Large intestine (tissue), 3 donors: ENCODE results near the gene PSMA8. TPM values are rescaled to one million over a fixed set of nuclear protein-coding genes. Genes with fewer than 3 reads are reported as not detected.
"Not testable (repeated sequence)": the region's sequence is repeated elsewhere in the genome, so short reads cannot be mapped to it uniquely, and the experiment has no call there.

Source experiments
- DNase-seq, 2 donors: peaks; one replicate each; pipeline versions ENCODE4 v3.0.0 to v3.0.0-alpha.2; 2013
- H3K27ac ChIP-seq: one replicate; pipeline ENCODE4 v1.5.1; 2013; ENCODE audit warnings: low read length
- H3K27me3 ChIP-seq: 2 replicates; pipeline ENCODE4 v1.6.1; 2013; ENCODE audit warnings: low read length; ENCODE audit not compliant: control insufficient read depth, insufficient read depth
- H3K36me3 ChIP-seq: 2 replicates; pipeline ENCODE4 v1.6.1; 2013; ENCODE audit warnings: low read length; ENCODE audit not compliant: control insufficient read depth, insufficient read depth
- H3K4me1 ChIP-seq: one replicate; pipeline ENCODE4 v1.6.1; 2013; ENCODE audit warnings: low read length; ENCODE audit not compliant: control insufficient read depth, insufficient read depth
- H3K4me3 ChIP-seq: one replicate; pipeline ENCODE4 v1.5.1; 2013; ENCODE audit warnings: low read length
- H3K9me3 ChIP-seq: one replicate; pipeline ENCODE4 v1.6.1; 2013; ENCODE audit warnings: mild to moderate bottlenecking, low read depth, low read length, moderate library complexity; ENCODE audit not compliant: control insufficient read depth
- WGBS: methylation state at CpG from one replicate; pipeline ENCODE4 v1.1.5; 2013; ENCODE audit warnings: low lambda C conversion rate; ENCODE audit not compliant: insufficient coverage; 5-methylcytosine and 5-hydroxymethylcytosine counted together
- polyA plus RNA-seq: library from polyadenylated mRNA; unstranded; fragments of 120-200 nt; gene quantifications from one replicate; pipeline ENCODE4 v1.2.1, GENCODE V29; 2013

Gene PSMA8
- polyA plus RNA-seq, 1 donor = 0.04 TPM

- Histone ChIP-seq H3K27ac (no peak overlapping the region), H3K4me3 (no peak overlapping the region), H3K9me3 (no peaks in the 10 kb centered on the region), H3K27me3 (no peaks in the 10 kb centered on the region), H3K36me3 (no peaks in the 10 kb centered on the region), H3K4me1 (no peaks in the 10 kb centered on the region)
- no CpG with 5 or more reads among the region's 5 CpGs for WGBS
- no peak for DNase-seq
These were observed 30.1 kb upstream of the PSMA8 start for GRCh38 chr18:26103579-26103978.

GRCh38 chr18:26104035-26104434, 29.6 kb upstream of the PSMA8 start:
- no peak overlapping the region for H3K27ac ChIP-seq
- no CpG with 5 or more reads among the region's 1 CpG for WGBS
- H3K9me3 ChIP-seq = no peaks in the 10 kb centered on the region
- no peaks in the 10 kb centered on the region for H3K4me1 ChIP-seq
- H3K36me3 ChIP-seq = no peaks in the 10 kb centered on the region
- H3K27me3 ChIP-seq = no peaks in the 10 kb centered on the region
- no peak overlapping the region for H3K4me3 ChIP-seq
- DNase-seq = no peak

GRCh38 chr18:26119246-26119645, 14.4 kb upstream of the PSMA8 start:
- H3K4me1 ChIP-seq = no peaks in the 10 kb centered on the region
- no peaks in the 10 kb centered on the region for H3K36me3 ChIP-seq
- WGBS = 100% methylated on average over 1 of the region's 5 CpGs
- H3K9me3 ChIP-seq = no peaks in the 10 kb centered on the region
- DNase-seq = no peak
- no peak overlapping the region for H3K27ac ChIP-seq
- no peak overlapping the region for H3K4me3 ChIP-seq
- no peaks in the 10 kb centered on the region for H3K27me3 ChIP-seq

- no CpG with 5 or more reads among the region's 1 CpG for WGBS
- no peaks in the 10 kb centered on the region for H3K36me3 ChIP-seq
- no peaks in the 10 kb centered on the region for H3K27me3 ChIP-seq
- H3K4me3 ChIP-seq = no peak overlapping the region
- H3K4me1 ChIP-seq = no peaks in the 10 kb centered on the region
- H3K27ac ChIP-seq = no peak overlapping the region
- no peaks in the 10 kb centered on the region for H3K9me3 ChIP-seq
- no peak for DNase-seq
These were observed 12.2 kb upstream of the PSMA8 start for GRCh38 chr18:26121476-26121875.

GRCh38 chr18:26121994-26122393, 11.7 kb upstream of the PSMA8 start:
- not testable (repeated sequence) for H3K4me3 ChIP-seq, H3K27me3 ChIP-seq, H3K4me1 ChIP-seq, H3K36me3 ChIP-seq, H3K27ac ChIP-seq, H3K9me3 ChIP-seq, DNase-seq
- WGBS = no CpG with 5 or more reads among the region's 2 CpGs

GRCh38 chr18:26127786-26128185, 5.9 kb upstream of the PSMA8 start:
- H3K27me3 ChIP-seq = no peaks in the 10 kb centered on the region
- H3K27ac ChIP-seq = no peak overlapping the region
- H3K4me1 ChIP-seq = no peaks in the 10 kb centered on the region
- WGBS = no CpG with 5 or more reads among the region's 5 CpGs
- H3K4me3 ChIP-seq = no peak overlapping the region
- no peaks in the 10 kb centered on the region for H3K36me3 ChIP-seq
- no peaks in the 10 kb centered on the region for H3K9me3 ChIP-seq
- DNase-seq = no peak

GRCh38 chr18:26128192-26128591, 5.5 kb upstream of the PSMA8 start:
- H3K27ac ChIP-seq, H3K4me3 ChIP-seq, H3K4me1 ChIP-seq, H3K27me3 ChIP-seq, DNase-seq, H3K9me3 ChIP-seq, H3K36me3 ChIP-seq: not testable (repeated sequence)
- no CpG with 5 or more reads among the region's 2 CpGs for WGBS

GRCh38 chr18:26134107-26134506, 438 bp downstream of the PSMA8 start:
- H3K4me1 ChIP-seq = no peaks in the 10 kb centered on the region
- no peaks in the 10 kb centered on the region for H3K27me3 ChIP-seq
- no peaks in the 10 kb centered on the region for H3K36me3 ChIP-seq
- H3K27ac ChIP-seq = no peak overlapping the region
- H3K4me3 ChIP-seq = no peak overlapping the region
- DNase-seq = no peak
- no CpG with 5 or more reads among the region's 6 CpGs for WGBS
- H3K9me3 ChIP-seq = peaks cover 4% of the 10 kb centered on the region

GRCh38 chr18:26135548-26135947, 1.9 kb downstream of the PSMA8 start:
- H3K36me3 ChIP-seq = no peaks in the 10 kb centered on the region
- WGBS = 100% methylated on average over 1 of the region's 1 CpG
- H3K4me1 ChIP-seq = no peaks in the 10 kb centered on the region
- no peak overlapping the region for H3K27ac ChIP-seq
- no peak overlapping the region for H3K4me3 ChIP-seq
- no peaks in the 10 kb centered on the region for H3K27me3 ChIP-seq
- H3K9me3 ChIP-seq = peaks cover 4% of the 10 kb centered on the region
- no peak for DNase-seq

- Histone ChIP-seq H3K36me3 (no peaks in the 10 kb centered on the region), H3K4me3 (no peak overlapping the region), H3K9me3 (no peaks in the 10 kb centered on the region), H3K27me3 (no peaks in the 10 kb centered on the region), H3K27ac (no peak overlapping the region), H3K4me1 (no peaks in the 10 kb centered on the region)
- whole genome bisulfite sequencing = no CpG with 5 or more reads among the region's 3 CpGs
- DNase-seq = no peak
These were observed 23.7 kb downstream of the PSMA8 start for GRCh38 chr18:26157326-26157725.

GRCh38 chr18:26159353-26159752, 25.7 kb downstream of the PSMA8 start:
- Histone ChIP-seq H3K9me3 (no peaks in the 10 kb centered on the region), H3K4me1 (no peaks in the 10 kb centered on the region), H3K4me3 (no peak overlapping the region), H3K36me3 (no peaks in the 10 kb centered on the region), H3K27ac (no peak overlapping the region), H3K27me3 (no peaks in the 10 kb centered on the region)
- no peak for DNase-seq
- WGBS = 87% methylated on average over 3 of the region's 3 CpGs
